SK-N-SH treated with all-trans-retinoic acid at 6 μM for 48 hours (cell line): ENCODE data around the gene SEMA3G.

Experiments
- ATAC-seq: fragments of 200-7000 bp; cut with Tn5 transposase; 3 replicates; pipeline ENCODE4 v1.9.1; 2020; ENCODE audit warnings: mild to moderate bottlenecking, moderate library complexity
- ARNTL ChIP-seq: fragments of 450-650 bp; formaldehyde crosslinking; IDR thresholded peaks from 2 replicates; pipeline ENCODE4 v1.5.0; 2020; ENCODE audit warnings: low read depth, mild to moderate bottlenecking, moderate library complexity, borderline replicate concordance
- CSDC2 ChIP-seq: fragments of 250-450 bp; sonication (Bioruptor Pico); IDR thresholded peaks from 2 replicates; pipeline ENCODE4 v1.5.0; 2020; ENCODE audit warnings: mild to moderate bottlenecking, moderate library complexity
- GLIS3 ChIP-seq: fragments of 250-450 bp; sonication (Bioruptor Pico); IDR thresholded peaks from 2 replicates; pipeline ENCODE4 v1.5.0; 2020; ENCODE audit warnings: mild to moderate bottlenecking, moderate library complexity
- OSR1 ChIP-seq: fragments of 250-450 bp; sonication (Bioruptor Pico); IDR thresholded peaks from 2 replicates; pipeline ENCODE4 v1.8.0; 2022; ENCODE audit warnings: moderate library complexity, mild to moderate bottlenecking, inconsistent platforms
- PPARA ChIP-seq: fragments of 250-450 bp; sonication (Bioruptor Pico); IDR thresholded peaks from 2 replicates; pipeline ENCODE4 v1.5.0; 2020; ENCODE audit warnings: mild to moderate bottlenecking, borderline replicate concordance
- RARB ChIP-seq: fragments of 250-450 bp; sonication (Bioruptor Pico); IDR thresholded peaks from 2 replicates; pipeline ENCODE4 v1.8.0; 2021; ENCODE audit warnings: mild to moderate bottlenecking, moderate library complexity
- SNAI2 ChIP-seq: fragments of 250-450 bp; sonication (Bioruptor Pico); IDR thresholded peaks from 2 replicates; pipeline ENCODE4 v1.5.0; 2020; ENCODE audit warnings: mild to moderate bottlenecking, moderate library complexity
- TCF4 ChIP-seq: fragments of 250-450 bp; sonication (Bioruptor Pico); IDR thresholded peaks from 2 replicates; pipeline ENCODE4 v1.8.0; 2021; ENCODE audit warnings: mild to moderate bottlenecking, moderate library complexity, borderline replicate concordance
- TOX ChIP-seq: fragments of 250-450 bp; sonication (Bioruptor Pico); IDR thresholded peaks from 2 replicates; pipeline ENCODE4 v1.8.0; 2021; ENCODE audit warnings: mild to moderate bottlenecking, moderate library complexity, borderline replicate concordance
- ZC3H10 ChIP-seq: fragments of 250-450 bp; sonication (Bioruptor Pico); IDR thresholded peaks from 2 replicates; pipeline ENCODE4 v1.5.1; 2021; ENCODE audit warnings: mild to moderate bottlenecking, moderate library complexity
- ZFP3 ChIP-seq: fragments of 250-450 bp; sonication (Bioruptor Pico); IDR thresholded peaks from 2 replicates; pipeline ENCODE4 v1.5.0; 2020; ENCODE audit warnings: mild to moderate bottlenecking, moderate library complexity
- ZFP30 ChIP-seq: fragments of 450-650 bp; formaldehyde crosslinking; IDR thresholded peaks from 2 replicates; pipeline ENCODE4 v1.5.0; 2022; ENCODE audit warnings: mild to moderate bottlenecking, moderate library complexity
- ZNF565 ChIP-seq: fragments of 450-650 bp; formaldehyde crosslinking; conservative IDR thresholded peaks from 2 replicates; pipeline ENCODE4 v1.5.0; 2020; ENCODE audit warnings: low read depth, mild to moderate bottlenecking, moderate library complexity
- ZNF70 ChIP-seq: fragments of 450-650 bp; formaldehyde crosslinking; IDR thresholded peaks from 2 replicates; pipeline ENCODE4 v1.5.0; 2020; ENCODE audit warnings: mild to moderate bottlenecking, moderate library complexity
- ZNF8 ChIP-seq: fragments of 450-650 bp; formaldehyde crosslinking; IDR thresholded peaks from 2 replicates; pipeline ENCODE4 v1.5.0; 2020; ENCODE audit warnings: mild to moderate bottlenecking, moderate library complexity
- TF ChIP-seq, protein P1 (sequence below): fragments of 250-450 bp; sonication (Bioruptor Pico); IDR thresholded peaks from 2 replicates; pipeline ENCODE4 v1.5.1; 2021; ENCODE audit warnings: mild to moderate bottlenecking, moderate library complexity
- TF ChIP-seq, protein P2 (sequence below): fragments of 250-450 bp; sonication (Bioruptor Pico); IDR thresholded peaks from 2 replicates; pipeline ENCODE4 v1.5.1; 2020; ENCODE audit warnings: low read depth, mild to moderate bottlenecking, moderate library complexity
- TF ChIP-seq, protein P3 (sequence below): fragments of 250-450 bp; sonication (Bioruptor Pico); IDR thresholded peaks from 2 replicates; pipeline ENCODE4 v1.5.0; 2020; ENCODE audit warnings: mild to moderate bottlenecking, moderate library complexity

The SEMA3G gene

DNA sequence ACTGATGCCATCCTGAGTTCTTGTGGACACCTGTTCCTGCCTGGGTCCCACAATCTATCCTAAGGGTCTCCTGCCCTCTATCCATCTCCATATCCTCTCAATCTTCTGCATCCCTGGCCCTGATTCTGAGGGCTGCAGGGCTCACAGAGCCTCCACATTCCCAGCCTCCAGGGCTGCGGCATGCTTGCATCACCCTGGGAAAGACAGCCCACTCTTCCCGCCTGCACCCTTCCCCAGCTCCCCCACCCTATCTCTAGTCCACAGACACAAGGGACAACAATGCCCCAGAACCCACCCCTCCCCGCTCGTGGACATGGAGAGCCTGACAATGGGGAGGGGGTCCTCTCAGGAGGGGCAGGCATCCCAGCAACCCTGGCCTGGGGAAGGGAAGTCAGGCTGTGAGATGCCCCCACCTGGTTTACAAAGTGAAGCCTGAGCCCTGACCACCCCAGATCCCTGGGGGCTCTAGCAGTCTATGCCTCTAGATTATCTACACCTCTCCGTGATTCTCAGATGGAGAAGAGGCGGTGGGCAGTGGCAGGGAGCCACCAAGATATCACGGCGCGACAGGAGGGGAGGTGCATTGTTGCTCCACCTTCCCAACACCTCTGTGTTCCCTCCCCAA lies 10.3 kb downstream of the SEMA3G start:
- ATAC-seq = no peak
- TF ChIP-seq SNAI2 (no peak), ZNF70 (CRISPR knock-in tag) (no peak), OSR1 (CRISPR knock-in tag) (no peak), TOX (CRISPR knock-in tag) (no peak), GLIS3 (CRISPR knock-in tag) (no peak), ZFP30 (CRISPR knock-in tag) (no peak), ZNF8 (no peak), CSDC2 (CRISPR knock-in tag) (no peak)
- TF ChIP-seq, protein P1, sequence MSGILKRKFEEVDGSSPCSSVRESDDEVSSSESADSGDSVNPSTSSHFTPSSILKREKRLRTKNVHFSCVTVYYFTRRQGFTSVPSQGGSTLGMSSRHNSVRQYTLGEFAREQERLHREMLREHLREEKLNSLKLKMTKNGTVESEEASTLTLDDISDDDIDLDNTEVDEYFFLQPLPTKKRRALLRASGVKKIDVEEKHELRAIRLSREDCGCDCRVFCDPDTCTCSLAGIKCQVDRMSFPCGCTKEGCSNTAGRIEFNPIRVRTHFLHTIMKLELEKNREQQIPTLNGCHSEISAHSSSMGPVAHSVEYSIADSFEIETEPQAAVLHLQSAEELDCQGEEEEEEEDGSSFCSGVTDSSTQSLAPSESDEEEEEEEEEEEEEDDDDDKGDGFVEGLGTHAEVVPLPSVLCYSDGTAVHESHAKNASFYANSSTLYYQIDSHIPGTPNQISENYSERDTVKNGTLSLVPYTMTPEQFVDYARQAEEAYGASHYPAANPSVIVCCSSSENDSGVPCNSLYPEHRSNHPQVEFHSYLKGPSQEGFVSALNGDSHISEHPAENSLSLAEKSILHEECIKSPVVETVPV (CRISPR knock-in tag) = no peak
- TF ChIP-seq, protein P2, sequence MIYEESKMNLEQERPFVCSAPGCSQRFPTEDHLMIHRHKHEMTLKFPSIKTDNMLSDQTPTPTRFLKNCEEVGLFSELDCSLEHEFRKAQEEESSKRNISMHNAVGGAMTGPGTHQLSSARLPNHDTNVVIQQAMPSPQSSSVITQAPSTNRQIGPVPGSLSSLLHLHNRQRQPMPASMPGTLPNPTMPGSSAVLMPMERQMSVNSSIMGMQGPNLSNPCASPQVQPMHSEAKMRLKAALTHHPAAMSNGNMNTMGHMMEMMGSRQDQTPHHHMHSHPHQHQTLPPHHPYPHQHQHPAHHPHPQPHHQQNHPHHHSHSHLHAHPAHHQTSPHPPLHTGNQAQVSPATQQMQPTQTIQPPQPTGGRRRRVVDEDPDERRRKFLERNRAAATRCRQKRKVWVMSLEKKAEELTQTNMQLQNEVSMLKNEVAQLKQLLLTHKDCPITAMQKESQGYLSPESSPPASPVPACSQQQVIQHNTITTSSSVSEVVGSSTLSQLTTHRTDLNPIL (CRISPR knock-in tag) = no peak

DNA sequence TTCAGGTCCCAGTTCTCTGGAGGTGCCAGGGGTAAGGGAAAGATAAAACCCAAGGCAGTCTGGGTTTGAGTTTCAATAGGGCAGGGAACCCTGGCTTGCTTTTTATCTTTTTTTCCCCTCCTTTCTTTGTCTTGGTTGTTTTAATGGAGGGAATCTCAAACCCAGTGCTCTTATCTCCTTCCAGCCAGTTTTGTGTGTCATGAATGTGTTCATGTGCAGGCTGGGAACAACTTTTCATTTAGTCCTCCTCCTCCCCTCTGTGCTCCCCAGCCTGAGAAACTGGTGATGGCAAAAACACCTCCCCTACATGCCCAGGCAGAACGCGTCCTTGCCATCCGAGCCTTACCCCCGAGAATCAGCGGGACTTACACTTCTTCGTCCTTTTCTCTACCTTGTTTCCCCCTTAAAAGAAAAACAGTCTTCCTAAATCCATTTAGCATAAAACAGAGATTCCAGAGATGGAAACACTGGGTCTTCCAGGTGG lies 10.9 kb downstream of the SEMA3G start:
- ATAC-seq = no peak
- TF ChIP-seq GLIS3 (CRISPR knock-in tag) (no peak), ZNF565 (CRISPR knock-in tag) (no peak), ZC3H10 (CRISPR knock-in tag) (no peak), ZNF70 (CRISPR knock-in tag) (no peak), RARB (CRISPR knock-in tag) (no peak), ARNTL (CRISPR knock-in tag) (no peak), OSR1 (CRISPR knock-in tag) (no peak), PPARA (CRISPR knock-in tag) (no peak), ZFP3 (CRISPR knock-in tag) (no peak), ZFP30 (CRISPR knock-in tag) (no peak)
- TF ChIP-seq, protein P1 (CRISPR knock-in tag) = no peak
- TF ChIP-seq, protein P3, sequence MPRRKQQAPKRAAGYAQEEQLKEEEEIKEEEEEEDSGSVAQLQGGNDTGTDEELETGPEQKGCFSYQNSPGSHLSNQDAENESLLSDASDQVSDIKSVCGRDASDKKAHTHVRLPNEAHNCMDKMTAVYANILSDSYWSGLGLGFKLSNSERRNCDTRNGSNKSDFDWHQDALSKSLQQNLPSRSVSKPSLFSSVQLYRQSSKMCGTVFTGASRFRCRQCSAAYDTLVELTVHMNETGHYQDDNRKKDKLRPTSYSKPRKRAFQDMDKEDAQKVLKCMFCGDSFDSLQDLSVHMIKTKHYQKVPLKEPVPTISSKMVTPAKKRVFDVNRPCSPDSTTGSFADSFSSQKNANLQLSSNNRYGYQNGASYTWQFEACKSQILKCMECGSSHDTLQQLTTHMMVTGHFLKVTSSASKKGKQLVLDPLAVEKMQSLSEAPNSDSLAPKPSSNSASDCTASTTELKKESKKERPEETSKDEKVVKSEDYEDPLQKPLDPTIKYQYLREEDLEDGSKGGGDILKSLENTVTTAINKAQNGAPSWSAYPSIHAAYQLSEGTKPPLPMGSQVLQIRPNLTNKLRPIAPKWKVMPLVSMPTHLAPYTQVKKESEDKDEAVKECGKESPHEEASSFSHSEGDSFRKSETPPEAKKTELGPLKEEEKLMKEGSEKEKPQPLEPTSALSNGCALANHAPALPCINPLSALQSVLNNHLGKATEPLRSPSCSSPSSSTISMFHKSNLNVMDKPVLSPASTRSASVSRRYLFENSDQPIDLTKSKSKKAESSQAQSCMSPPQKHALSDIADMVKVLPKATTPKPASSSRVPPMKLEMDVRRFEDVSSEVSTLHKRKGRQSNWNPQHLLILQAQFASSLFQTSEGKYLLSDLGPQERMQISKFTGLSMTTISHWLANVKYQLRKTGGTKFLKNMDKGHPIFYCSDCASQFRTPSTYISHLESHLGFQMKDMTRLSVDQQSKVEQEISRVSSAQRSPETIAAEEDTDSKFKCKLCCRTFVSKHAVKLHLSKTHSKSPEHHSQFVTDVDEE (CRISPR knock-in tag) = no peak
- TF ChIP-seq, protein P2 (CRISPR knock-in tag) = no peak

DNA sequence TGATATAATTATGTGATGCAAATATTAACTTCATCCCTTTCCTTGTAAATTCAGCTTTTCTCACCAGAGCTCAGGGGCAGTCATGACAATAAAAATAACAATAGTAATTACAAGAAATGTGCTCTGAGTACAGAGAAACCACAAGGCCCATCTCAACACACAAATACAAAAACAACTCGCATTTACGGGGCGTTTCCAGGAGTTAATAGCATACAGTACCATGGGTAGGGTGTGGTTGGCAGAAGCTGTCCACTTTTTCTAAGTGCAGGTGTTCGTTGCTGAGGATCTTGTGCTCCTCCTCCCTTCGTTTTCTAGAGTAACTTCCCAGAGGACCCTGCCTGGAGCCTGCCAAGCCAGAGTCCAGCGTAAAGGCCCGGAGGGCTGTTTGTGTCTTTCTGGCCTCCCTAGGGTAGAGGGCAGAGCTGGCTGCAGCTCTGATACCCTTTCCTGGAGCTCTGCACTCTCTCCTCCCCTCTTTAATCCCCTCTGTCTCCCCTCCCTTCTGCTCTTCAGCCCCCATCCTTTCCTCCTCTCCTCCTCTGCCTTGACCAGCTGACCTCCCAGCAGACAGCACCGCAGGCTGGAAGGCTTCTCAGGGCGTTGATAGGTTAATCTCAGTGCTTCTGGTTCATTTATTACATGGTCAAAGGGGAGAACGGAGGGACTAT lies 11.4 kb downstream of the SEMA3G start:
- TF ChIP-seq PPARA (CRISPR knock-in tag) = no peak
- TF ChIP-seq SNAI2 = no peak
- TF ChIP-seq CSDC2 (CRISPR knock-in tag) = no peak
- TF ChIP-seq ZNF8 = no peak
- TF ChIP-seq, protein P1 (CRISPR knock-in tag) = no peak
- no peak for TF ChIP-seq OSR1 (CRISPR knock-in tag)
- no peak for TF ChIP-seq TCF4 (CRISPR knock-in tag)
- no peak for TF ChIP-seq ZC3H10 (CRISPR knock-in tag)
- no peak for TF ChIP-seq ZNF70 (CRISPR knock-in tag)
- TF ChIP-seq, protein P2 (CRISPR knock-in tag) = no peak
- ATAC-seq = no peak
